ENCODE measurements around the gene GFRA1.

DNA sequence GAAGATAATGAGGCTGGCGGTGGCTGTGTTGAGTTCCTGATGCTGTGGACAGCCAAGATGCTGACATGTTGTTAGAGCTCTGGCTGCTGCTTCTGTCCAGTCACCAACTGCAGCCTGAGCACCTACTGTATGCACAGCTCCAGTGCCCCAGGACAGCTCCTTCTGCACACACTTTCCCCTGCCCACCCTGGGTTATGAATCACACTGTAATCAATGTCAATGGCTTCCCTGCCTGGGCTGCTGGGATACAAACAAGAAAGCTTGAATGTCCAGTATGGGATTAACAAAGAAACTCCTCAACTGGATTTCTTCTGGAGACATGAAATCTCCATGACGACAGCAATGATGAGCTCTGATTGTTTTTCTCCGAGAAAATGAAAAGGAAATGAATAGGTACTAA lies 172.0 kb downstream of the GFRA1 start:
- TF ChIP-seq CTCF (IDR thresholded peaks at IDR 0.05; ENCODE audit: poor library complexity) = no peak
- TF ChIP-seq EZH2phosphoT487 (IDR thresholded peaks at IDR 0.05; ENCODE audit: low read depth, severe bottlenecking, unreplicated experiment) = no peak

All from hepatocyte (in vitro differentiated cells).